NCI-H2196 (cell line): ENCODE data around the gene ARL6IP5.

Experiments used
- DNase-seq: peaks from one replicate; lab custom pipeline; 2025; ENCODE audit not compliant: unreplicated experiment; lab: John Stamatoyannopoulos, UW

ARL6IP5 gene

GRCh38 chr3:69116162-69116561 is 31.4 kb downstream of the ARL6IP5 start:
- DNase-seq = no peak

DNA sequence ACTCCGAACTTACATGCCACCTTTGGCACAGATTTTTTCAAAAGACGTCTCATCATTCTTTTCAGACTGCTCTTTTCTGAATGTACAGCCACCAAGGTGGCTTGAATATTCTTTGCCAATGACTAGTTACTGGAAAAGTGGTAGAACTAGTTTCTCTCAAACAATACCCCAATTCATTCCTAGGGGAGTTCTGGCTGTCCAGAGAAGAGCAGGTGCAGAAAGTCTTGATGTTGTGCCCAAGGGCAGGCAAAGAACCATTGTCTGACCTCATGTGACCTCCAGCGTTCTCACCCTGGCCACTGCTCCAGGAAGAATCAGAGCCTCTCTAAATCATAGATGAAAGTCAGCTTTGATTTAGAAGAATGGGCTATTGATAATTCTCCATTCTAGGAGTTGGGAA is 32.2 kb downstream of the ARL6IP5 start:
- DNase-seq = peak; percentile 16

GRCh38 chr3:69118555-69118954 is 33.8 kb downstream of the ARL6IP5 start:
- DNase-seq = no peak

GRCh38 chr3:69119138-69119537 is 34.4 kb downstream of the ARL6IP5 start:
- DNase-seq = no peak

DNA sequence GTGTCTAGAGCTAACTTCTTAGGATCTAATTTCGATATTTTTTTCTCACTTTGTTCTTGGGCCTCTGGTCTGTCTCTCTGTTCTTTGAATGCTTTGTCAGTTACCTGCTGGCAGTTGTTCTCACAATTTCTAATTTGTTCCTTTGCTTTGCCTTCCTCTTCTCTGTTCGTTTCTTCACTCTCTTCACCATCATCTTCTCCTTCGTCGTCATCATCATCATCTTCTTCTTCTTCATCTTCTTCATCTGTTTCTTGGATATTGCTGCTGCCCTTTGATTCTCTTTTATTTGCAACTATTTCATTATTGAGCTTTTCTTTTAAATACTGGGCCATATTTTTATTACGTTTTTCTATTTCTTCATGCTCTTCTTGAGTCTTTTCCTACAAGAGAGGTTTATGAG is 34.9 kb downstream of the ARL6IP5 start:
- no peak for DNase-seq

DNA sequence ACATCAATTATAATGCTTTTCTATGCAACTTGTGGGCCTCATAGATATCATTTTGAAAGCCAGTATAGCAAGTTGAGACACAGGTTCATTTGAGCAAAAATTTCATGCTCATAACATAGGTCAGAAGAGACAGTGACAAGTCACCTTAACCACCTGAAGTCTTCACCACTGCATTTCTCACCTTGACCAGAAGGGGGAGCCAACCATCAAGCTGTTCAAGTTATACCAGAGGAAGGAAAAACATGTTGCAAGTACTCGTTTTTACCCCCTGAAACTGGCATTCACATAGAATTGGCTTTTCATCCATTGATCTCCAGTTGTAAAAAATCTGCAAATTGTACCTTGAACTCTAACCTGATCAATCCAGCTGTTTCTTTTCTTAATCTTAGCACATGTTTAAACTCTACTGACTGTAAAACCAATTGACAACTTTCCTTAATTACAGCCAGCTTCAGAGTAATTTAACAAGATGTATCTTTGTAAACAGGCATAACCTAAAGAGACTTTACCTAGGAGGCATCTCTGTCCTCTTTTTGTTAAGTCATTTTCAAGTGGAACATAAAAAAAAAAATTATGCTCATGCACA is 36.2 kb downstream of the ARL6IP5 start:
- peak; percentile 33 for DNase-seq

DNA sequence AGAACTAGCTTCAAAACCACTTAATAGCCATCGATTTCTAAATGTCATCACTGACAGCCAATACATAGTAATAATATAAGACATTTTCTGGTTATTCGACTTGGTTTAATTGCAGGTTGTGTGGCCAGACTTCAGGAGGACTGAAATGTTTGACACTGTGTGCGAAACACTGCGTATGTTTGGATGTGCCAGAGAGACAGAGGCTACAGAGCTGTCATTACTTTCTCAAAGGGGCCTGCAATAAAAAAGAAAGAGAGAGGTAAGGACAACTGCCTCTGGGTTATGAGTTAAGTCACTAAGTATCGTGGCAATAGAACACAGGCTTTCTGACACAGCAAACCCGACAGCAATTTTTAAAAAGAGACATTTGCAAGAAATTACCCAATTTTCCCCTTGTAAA is 36.8 kb downstream of the ARL6IP5 start:
- DNase-seq = no peak

GRCh38 chr3:69121950-69122349 is 37.2 kb downstream of the ARL6IP5 start:
- no peak for DNase-seq

GRCh38 chr3:69122403-69122802 is 37.7 kb downstream of the ARL6IP5 start, which contains the start of gene LMOD3:
TSS of gene LMOD3 (minus strand) at chr3:69122595. CDS start at chr3:69122386, 209 bp downstream.
- no peak for DNase-seq

DNA sequence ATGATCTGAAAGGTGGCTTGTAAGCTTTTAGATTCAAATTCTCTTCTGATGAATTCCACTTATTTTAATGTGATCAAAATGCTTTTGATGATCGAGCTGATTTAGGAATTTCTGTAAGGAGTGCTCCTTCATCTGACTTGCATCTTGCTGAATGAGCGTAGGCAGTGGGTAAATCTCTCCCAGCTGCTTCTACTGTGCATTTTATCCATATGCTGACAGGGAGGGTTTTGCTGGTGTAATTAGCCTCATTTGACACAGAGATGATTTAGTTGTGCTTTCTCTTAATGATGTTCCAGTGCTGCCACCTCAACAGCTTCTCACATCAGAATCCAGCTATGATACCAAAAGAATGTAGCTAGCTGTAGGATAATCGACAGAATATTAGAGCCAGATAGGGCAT is 41.5 kb downstream of the ARL6IP5 start:
- no peak for DNase-seq

GRCh38 chr3:69126999-69127398 is 42.3 kb downstream of the ARL6IP5 start:
- DNase-seq = no peak

DNA sequence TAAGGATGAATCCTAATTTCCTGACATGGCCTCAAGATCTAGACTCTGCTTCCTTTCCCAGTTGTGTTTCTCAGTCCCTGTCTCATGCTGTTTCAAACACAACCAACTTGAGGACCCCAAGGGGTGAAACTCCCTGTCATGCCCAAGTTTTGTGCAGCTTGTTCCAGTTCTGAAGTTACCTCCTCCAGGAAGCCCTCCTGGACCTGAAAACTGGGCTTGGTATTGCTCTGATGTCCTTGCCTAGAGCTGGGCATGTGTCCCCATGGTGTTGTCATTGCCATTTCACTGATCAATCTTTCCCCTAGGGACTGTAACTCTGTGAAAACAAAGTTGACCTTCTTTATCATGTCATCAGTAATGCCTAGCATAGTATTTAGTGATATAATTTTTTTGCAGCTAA is 43.8 kb downstream of the ARL6IP5 start:
- DNase-seq = no peak

DNA sequence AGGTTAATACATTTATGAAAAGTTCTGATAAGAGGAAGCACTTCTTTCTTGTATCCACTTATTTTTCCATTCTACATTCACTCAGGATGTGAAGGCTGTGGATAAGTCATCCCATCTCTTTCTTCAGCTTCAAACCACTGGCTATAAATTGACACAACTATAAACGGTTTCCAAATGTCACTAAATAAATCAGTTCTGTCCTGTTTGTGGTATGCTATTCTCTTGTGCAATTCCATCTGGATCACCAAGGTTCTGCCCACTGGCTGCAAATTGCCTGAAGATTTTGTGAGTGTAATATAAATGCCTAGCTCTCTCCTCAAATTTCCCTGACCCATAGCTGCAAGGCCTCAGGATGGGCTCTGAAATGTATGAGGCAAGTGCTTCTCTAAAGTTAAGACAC is 44.8 kb downstream of the ARL6IP5 start:
- no peak for DNase-seq

DNA sequence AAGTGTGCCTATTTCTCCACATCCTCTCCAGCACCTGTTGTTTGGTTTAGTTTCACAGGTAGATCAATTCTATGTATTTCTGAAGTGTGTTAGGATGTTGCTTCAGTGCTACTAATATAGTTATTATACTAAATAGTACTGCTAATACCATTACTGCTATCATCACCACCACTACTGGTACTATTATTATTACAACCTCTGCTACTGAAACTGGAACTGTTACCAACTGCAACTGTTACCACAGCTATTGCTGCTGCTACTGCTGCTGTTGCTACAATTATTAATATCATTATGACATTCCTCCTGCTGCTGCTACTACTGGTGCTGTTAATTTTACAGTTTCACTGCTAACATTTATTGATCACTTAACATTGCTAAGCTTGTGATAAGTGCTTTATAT is 46.0 kb downstream of the ARL6IP5 start:
- DNase-seq = no peak

DNA sequence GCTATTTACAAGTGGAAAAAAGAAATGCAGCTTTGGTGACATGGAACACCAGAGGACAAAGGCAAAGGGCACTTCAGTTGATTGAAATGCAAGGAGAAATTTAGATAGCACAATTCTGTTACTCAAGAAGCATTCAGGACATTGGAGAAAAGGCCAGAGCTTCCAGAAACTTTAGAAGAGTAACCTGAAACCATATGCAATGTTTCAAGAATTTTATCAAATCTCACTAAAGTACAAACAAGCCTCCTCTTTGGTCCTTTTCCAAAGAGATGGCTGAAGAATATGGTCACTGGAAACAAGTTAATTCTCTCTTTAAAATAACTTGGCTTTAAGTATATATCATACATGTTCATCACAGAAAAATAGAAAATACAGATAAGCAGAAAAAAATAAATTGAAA is 52.3 kb downstream of the ARL6IP5 start:
- no peak for DNase-seq

GRCh38 chr3:69137412-69137811 is 52.7 kb downstream of the ARL6IP5 start:
- DNase-seq = no peak

- DNase-seq = no peak
Observed at GRCh38 chr3:69141313-69141712, 56.6 kb downstream of the ARL6IP5 start.

DNA sequence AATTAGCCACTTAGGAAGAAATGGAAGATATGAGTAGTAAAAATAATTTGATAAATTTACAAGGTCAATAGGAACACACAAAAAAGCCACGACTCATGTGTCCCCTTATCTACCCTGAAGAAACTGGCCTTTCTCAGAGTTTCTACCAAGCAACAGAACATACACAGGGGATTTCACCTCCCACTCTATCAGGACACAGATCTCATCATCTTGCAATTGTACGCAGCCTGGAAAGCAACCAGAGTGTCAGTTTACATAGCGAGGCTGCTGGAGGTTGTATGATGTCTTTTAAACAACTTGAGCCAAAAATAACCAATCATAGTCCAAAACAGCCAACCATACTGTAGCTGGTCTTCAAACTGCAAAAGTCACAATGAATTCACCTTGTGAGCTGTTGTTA is 57.4 kb downstream of the ARL6IP5 start:
- no peak for DNase-seq

GRCh38 chr3:69142797-69143454 is 58.2 kb downstream of the ARL6IP5 start:
- DNase-seq = no peak

DNA sequence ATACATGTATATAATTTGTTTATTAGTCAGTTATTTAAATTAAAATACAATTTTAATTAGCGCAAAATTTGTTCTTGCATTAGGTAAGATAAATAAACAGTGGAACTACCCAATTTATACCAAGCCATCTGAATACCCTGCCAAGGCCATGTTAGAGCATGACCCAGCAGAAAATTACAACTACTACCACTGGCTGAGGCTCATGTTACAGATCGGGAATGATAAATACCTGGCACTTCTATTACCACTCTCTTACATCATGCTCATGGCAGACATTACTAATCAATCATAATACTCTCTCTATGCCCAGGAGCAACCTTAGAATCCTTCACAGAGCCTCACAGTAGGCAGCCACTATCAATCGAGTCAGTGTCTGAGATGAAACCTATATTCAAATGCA is 58.9 kb downstream of the ARL6IP5 start:
- no peak for DNase-seq

DNA sequence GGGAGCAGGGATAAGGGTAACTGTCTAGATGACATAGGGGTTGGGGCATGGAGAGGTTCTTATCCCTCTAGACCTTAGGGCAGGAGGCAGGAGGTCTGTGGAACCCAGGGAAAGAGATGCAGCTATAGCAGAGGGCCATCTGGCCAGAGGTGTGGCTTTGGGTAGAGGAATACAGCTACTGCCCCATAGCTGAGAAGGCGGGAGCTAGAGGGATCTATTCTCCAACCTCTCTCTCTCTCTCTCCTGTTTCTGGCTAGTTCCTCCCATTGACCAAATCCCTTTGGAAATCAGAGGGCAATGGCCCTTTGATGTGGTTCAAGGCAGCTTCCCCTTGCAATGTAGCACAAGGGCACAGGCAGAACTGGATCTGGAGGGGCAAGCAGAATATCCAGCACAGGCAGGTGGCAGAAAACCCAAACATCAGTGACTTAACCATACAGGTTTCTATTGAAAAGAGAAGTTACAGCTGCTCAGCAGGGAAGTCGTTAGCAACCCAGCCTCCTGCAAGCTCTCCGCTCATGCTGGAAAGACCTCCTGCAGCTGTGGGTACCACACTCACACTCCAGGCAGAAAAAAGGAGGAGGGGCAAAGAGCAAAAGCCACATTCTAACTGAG is 60.0 kb downstream of the ARL6IP5 start:
- DNase-seq = no peak

DNA sequence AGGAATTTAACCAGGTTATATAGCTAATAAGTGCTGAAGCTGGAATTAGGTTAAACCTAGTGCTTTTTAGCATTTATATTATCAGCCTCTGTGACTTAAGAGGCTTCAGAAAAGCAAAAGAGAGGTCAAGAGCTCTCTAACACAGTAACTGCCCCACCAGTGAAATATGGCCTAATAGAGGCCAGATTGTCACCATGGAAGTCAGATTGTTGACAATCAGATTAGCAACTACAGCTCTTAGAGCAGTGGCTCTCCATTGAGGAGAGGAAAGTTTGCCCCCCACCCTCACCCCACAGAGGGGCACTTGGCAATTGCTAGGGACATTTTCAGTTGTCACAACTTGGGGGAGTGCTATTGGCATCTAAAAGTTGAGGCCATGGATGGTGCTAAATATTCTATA is 61.0 kb downstream of the ARL6IP5 start:
- DNase-seq = no peak

- DNase-seq = no peak
Observed at GRCh38 chr3:69149586-69149985, 64.8 kb downstream of the ARL6IP5 start.
